NCI-H1694 treated with DMSO at 0.1 percent for 48 hours (cell line): ENCODE results near the gene PTPN7.
"Not testable (repeated sequence)": the region's sequence is repeated elsewhere in the genome, so short reads cannot be mapped to it uniquely, and the experiment has no call there.

Experiments used
- DNase-seq: peaks from one replicate; lab custom pipeline; 2025; lab: John Stamatoyannopoulos, UW

Gene PTPN7

GRCh38 chr1:202130816-202131522 lies 29.4 kb downstream of the PTPN7 start:
- no peak for DNase-seq

- no peak for DNase-seq
These were observed 30.1 kb downstream of the PTPN7 start for GRCh38 chr1:202130297-202130721.

GRCh38 chr1:202129453-202130296 lies 30.7 kb downstream of the PTPN7 start:
- DNase-seq = no peak

GRCh38 chr1:202127836-202128622 lies 32.4 kb downstream of the PTPN7 start:
- DNase-seq = no peak

GRCh38 chr1:202127061-202127460 lies 33.3 kb downstream of the PTPN7 start:
- DNase-seq = no peak

- DNase-seq = no peak
These were observed 34.0 kb downstream of the PTPN7 start for GRCh38 chr1:202126426-202126825.

- DNase-seq = no peak
These were observed 34.8 kb downstream of the PTPN7 start for GRCh38 chr1:202125611-202126010.

- DNase-seq = peak; percentile 53
These were observed 36.3 kb downstream of the PTPN7 start for GRCh38 chr1:202124142-202124541.

GRCh38 chr1:202123336-202123813 lies 37.0 kb downstream of the PTPN7 start:
- DNase-seq = no peak

GRCh38 chr1:202122639-202123335 lies 37.6 kb downstream of the PTPN7 start, which contains the start of gene GPR37L1:
Gene GPR37L1, plus strand, starts transcription at chr1:202122917. Its CDS starts 47 bp downstream, at chr1:202122964.
- DNase-seq = no peak

GRCh38 chr1:202121006-202121405 lies 39.4 kb downstream of the PTPN7 start:
- no peak for DNase-seq

- no peak for DNase-seq
These were observed 42.5 kb downstream of the PTPN7 start for GRCh38 chr1:202117898-202118371.

- DNase-seq = no peak
These were observed 44.1 kb downstream of the PTPN7 start for GRCh38 chr1:202116287-202116686.

GRCh38 chr1:202113690-202114300 lies 46.6 kb downstream of the PTPN7 start:
- no peak for DNase-seq

- peak; percentile 8 for DNase-seq
These were observed 47.3 kb downstream of the PTPN7 start for GRCh38 chr1:202112859-202113689.

- DNase-seq = not testable (repeated sequence)
These were observed 48.8 kb downstream of the PTPN7 start for GRCh38 chr1:202111589-202111988.

GRCh38 chr1:202110977-202111376 lies 49.4 kb downstream of the PTPN7 start:
- DNase-seq = no peak

GRCh38 chr1:202107801-202108731 lies 52.3 kb downstream of the PTPN7 start:
- DNase-seq = peak; percentile 51

- DNase-seq = peak; percentile 74
These were observed 53.1 kb downstream of the PTPN7 start for GRCh38 chr1:202107321-202107761.
